Activated CD4-positive, alpha-beta memory T cell treated with anti-CD3 and anti-CD28 coated beads for 36 hours (primary cell): ENCODE measurements around the gene ADPRS. TPM values are rescaled to one million over a fixed set of nuclear protein-coding genes. Genes with fewer than 3 reads are reported as not detected.
A peak's percentile ranks its signal among the peaks of the same experiment; 100 is the strongest.

Experiments
- CTCF ChIA-PET: fragments of 350-600 bp; sonication (Branson Sonifier 250); formaldehyde crosslinking; loops from one replicate; lab custom pipeline; 2021; ENCODE audit warnings: antibody characterized with exemption, inconsistent platforms; lab: Charles Lee
- POLR2A ChIA-PET: fragments of 350-600 bp; sonication (Branson Sonifier 250); formaldehyde crosslinking; loops from one replicate; lab custom pipeline; 2021; ENCODE audit warnings: antibody characterized with exemption; lab: Charles Lee
- DNase-seq: peaks from one replicate; pipeline ENCODE4 v3.0.0-alpha.2; 2020
- H3K27ac Mint-ChIP-seq: one replicate; pipeline ENCODE4 v1.8.0; 2021; ENCODE audit warnings: mixed read lengths
- H3K27me3 Mint-ChIP-seq: one replicate; pipeline ENCODE4 v1.8.0; 2021; ENCODE audit warnings: mixed read lengths
- H3K36me3 Mint-ChIP-seq: one replicate; pipeline ENCODE4 v1.8.0; 2021; ENCODE audit warnings: mixed read lengths
- H3K4me1 Mint-ChIP-seq: one replicate; pipeline ENCODE4 v1.8.0; 2021; ENCODE audit warnings: low read depth, mixed read lengths
- H3K4me3 Mint-ChIP-seq: one replicate; pipeline ENCODE4 v1.8.0; 2021; ENCODE audit warnings: mild to moderate bottlenecking, mixed read lengths
- H3K9me3 Mint-ChIP-seq: one replicate; pipeline ENCODE4 v1.8.0; 2021; ENCODE audit warnings: mixed read lengths
- intact Hi-C: fragments of 100-400 bp; cut with micrococcal nuclease; formaldehyde crosslinking; loops from one replicate; pipeline ENCODE4 v1.15.1; 2023
- total RNA-seq, 2 experiments: library from RNA; stranded (reverse); gene quantifications; one replicate each; pipeline ENCODE4 v1.2.3, GENCODE V29; 2021

ADPRS gene
- total RNA-seq, 2 experiments from 2014 or later = 33.3 TPM

- H3K27me3 Mint-ChIP-seq = no peaks in the 10 kb centered on the region
- H3K36me3 Mint-ChIP-seq = peaks cover 20% of the 10 kb centered on the region
- CTCF ChIA-PET = interaction anchor here (2.5 kb wide), 1 partner anchor 11 kb away, joined by 7 read pairs; the partner anchor contains the start of gene TRAPPC3
- no peaks in the 10 kb centered on the region for H3K9me3 Mint-ChIP-seq
- DNase-seq = no peak
- peak overlapping the region; percentile 3 for H3K27ac Mint-ChIP-seq
- intact Hi-C loops = no loop called here
- H3K4me3 Mint-ChIP-seq = no peak overlapping the region
- H3K4me1 Mint-ChIP-seq = peaks cover 28% of the 10 kb centered on the region
- POLR2A ChIA-PET = no interaction called here
Measured at GRCh38 chr1:36137776-36138175, 49.1 kb downstream of the ADPRS start.

- Mint-ChIP-seq H3K4me1 (peaks cover 40% of the 10 kb centered on the region), H3K27ac (peak overlapping the region; percentile 72), H3K36me3 (peaks cover 22% of the 10 kb centered on the region), H3K9me3 (no peaks in the 10 kb centered on the region), H3K27me3 (no peaks in the 10 kb centered on the region), H3K4me3 (no peak overlapping the region)
- CTCF ChIA-PET = interaction anchor here (1.1 to 2.5 kb wide), 2 partner anchors 9 to 49 kb away, joined by 6 to 7 read pairs; partner anchors contain the start of gene TRAPPC3
- intact Hi-C loops = no loop called here
- POLR2A ChIA-PET = no interaction called here
- no peak for DNase-seq
Measured at GRCh38 chr1:36139521-36139920, 50.8 kb downstream of the ADPRS start.

- Mint-ChIP-seq H3K36me3 (peaks cover 23% of the 10 kb centered on the region), H3K27me3 (no peaks in the 10 kb centered on the region), H3K27ac (no peak overlapping the region), H3K9me3 (no peaks in the 10 kb centered on the region), H3K4me3 (no peak overlapping the region), H3K4me1 (peaks cover 50% of the 10 kb centered on the region)
- ChIA-PET POLR2A (no interaction called here), CTCF (interaction anchor here (0.6 to 1.7 kb wide), 2 partner anchors 34 to 42 kb away, joined by 4 read pairs; no protein-coding TSS in a partner anchor)
- DNase-seq = no peak
- intact Hi-C loops = no loop called here
Measured at GRCh38 chr1:36142121-36142520, 53.4 kb downstream of the ADPRS start.

GRCh38 chr1:36143424-36143823, 54.7 kb downstream of the ADPRS start:
- intact Hi-C loops = no loop called here
- Mint-ChIP-seq H3K36me3 (peaks cover 18% of the 10 kb centered on the region), H3K27ac (peak overlapping the region; percentile 40), H3K9me3 (no peaks in the 10 kb centered on the region), H3K4me1 (peaks cover 60% of the 10 kb centered on the region), H3K27me3 (no peaks in the 10 kb centered on the region), H3K4me3 (no peak overlapping the region)
- DNase-seq = no peak
- ChIA-PET CTCF (interaction anchor here (1.7 to 3.7 kb wide), 2 partner anchors 44 to 45 kb away, joined by 4 to 15 read pairs; no protein-coding TSS in a partner anchor), POLR2A (no interaction called here)

Other genes starting within 250 kb of the ADPRS start
- 10 to 100 TPM; 28.8 TPM for gene AGO1, start 205.7 kb upstream of the ADPRS start, total RNA-seq
- gene AGO3, start 157.8 kb upstream of the ADPRS start, total RNA-seq = 10 to 100 TPM; 23.1 to 25.3 TPM
- not detected for gene TEKT2, start 4.8 kb upstream of the ADPRS start, total RNA-seq
- gene COL8A2, start 36.3 kb downstream of the ADPRS start, total RNA-seq = not detected
- 10 to 100 TPM; 56.7 to 56.8 TPM for gene TRAPPC3, start 60.6 kb downstream of the ADPRS start, total RNA-seq
- gene MAP7D1, start 67.3 kb downstream of the ADPRS start, total RNA-seq = 100 to 1,000 TPM; 138 to 143 TPM
- 100 to 1,000 TPM; 135 to 138 TPM for gene THRAP3, start 135.6 kb downstream of the ADPRS start, total RNA-seq
- 10 to 100 TPM; 16.9 to 18.1 TPM for gene SH3D21, start 217.5 kb downstream of the ADPRS start, total RNA-seq
- gene EVA1B, start 234.8 kb downstream of the ADPRS start, total RNA-seq = 10 to 100 TPM; 11.6 to 12.8 TPM